Mesendoderm (in vitro differentiated cells): ENCODE results near the gene ITPR3.

ENCODE experiments used
- DNase-seq: peaks from one replicate; pipeline ENCODE4 v3.0.0; 2013
- H2AK5ac ChIP-seq: 2 replicates; pipeline ENCODE4 v1.6.1; 2013; ENCODE audit warnings: low read length, inconsistent platforms
- H2BK120ac ChIP-seq: 2 replicates; pipeline ENCODE4 v1.6.1; 2013; ENCODE audit warnings: low read depth, mild to moderate bottlenecking, low read length, moderate library complexity, mixed read lengths
- H2BK15ac ChIP-seq: replicated peaks from 2 replicates; pipeline ENCODE4 v1.6.1; 2013; ENCODE audit warnings: low read depth, mild to moderate bottlenecking, moderate library complexity
- H2BK5ac ChIP-seq: 2 replicates; pipeline ENCODE4 v1.6.1; 2013; ENCODE audit warnings: low read length, inconsistent platforms
- H3K18ac ChIP-seq: 2 replicates; pipeline ENCODE4 v1.6.1; 2013; ENCODE audit warnings: mild to moderate bottlenecking, low read length, mixed read lengths
- H3K23ac ChIP-seq: one replicate; pipeline ENCODE4 v1.6.1; 2013; ENCODE audit warnings: low read length
- H3K27ac ChIP-seq: 2 replicates; pipeline ENCODE4 v1.5.1; 2013; ENCODE audit warnings: low read depth, mild to moderate bottlenecking, inconsistent platforms, low read length, moderate library complexity
- H3K27me3 ChIP-seq: 2 replicates; pipeline ENCODE4 v1.6.1; 2013; ENCODE audit warnings: low read length, control low read depth, mild to moderate bottlenecking, inconsistent platforms; ENCODE audit not compliant: insufficient read depth, poor library complexity
- H3K36me3 ChIP-seq: 2 replicates; pipeline ENCODE4 v1.6.1; 2013; ENCODE audit warnings: low read length, inconsistent platforms; ENCODE audit not compliant: control insufficient read depth, insufficient read depth
- H3K4ac ChIP-seq: one replicate; pipeline ENCODE4 v1.6.1; 2013; ENCODE audit warnings: low read depth, mild to moderate bottlenecking, low read length, moderate library complexity
- H3K4me1 ChIP-seq: 2 replicates; pipeline ENCODE4 v1.6.1; 2013; ENCODE audit warnings: low read depth, low read length, inconsistent platforms; ENCODE audit not compliant: control insufficient read depth
- H3K4me2 ChIP-seq: 2 replicates; pipeline ENCODE4 v1.6.1; 2013; ENCODE audit warnings: low read length
- H3K4me3 ChIP-seq: 2 replicates; pipeline ENCODE4 v1.5.1; 2013; ENCODE audit warnings: mild to moderate bottlenecking, low read length
- H3K56ac ChIP-seq: one replicate; pipeline ENCODE4 v1.6.1; 2013; ENCODE audit warnings: low read length
- H3K79me1 ChIP-seq: 2 replicates; pipeline ENCODE4 v1.6.1; 2013; ENCODE audit warnings: low read length, inconsistent platforms
- H3K79me2 ChIP-seq: 2 replicates; pipeline ENCODE4 v1.6.1; 2013; ENCODE audit warnings: mild to moderate bottlenecking, low read length; ENCODE audit not compliant: control insufficient read depth, insufficient read depth
- H3K9ac ChIP-seq: 2 replicates; pipeline ENCODE4 v1.6.1; 2013; ENCODE audit warnings: low read length, inconsistent platforms
- H4K5ac ChIP-seq: one replicate; pipeline ENCODE4 v1.6.1; 2013; ENCODE audit warnings: low read length
- H4K8ac ChIP-seq: one replicate; pipeline ENCODE4 v1.6.1; 2013; ENCODE audit warnings: low read depth, mild to moderate bottlenecking, control low read depth, low read length, moderate library complexity
- WGBS: extraction: QIAGEN DNeasy Blood & Tissue Kit; methylation state at CpG from one replicate; pipeline ENCODE4 v1.1.7; 2013; ENCODE audit warnings: low lambda C conversion rate, missing lambda C conversion rate; ENCODE audit not compliant: insufficient coverage; ENCODE audit errors: extremely low coverage; 5-methylcytosine and 5-hydroxymethylcytosine counted together

ITPR3 gene

DNA sequence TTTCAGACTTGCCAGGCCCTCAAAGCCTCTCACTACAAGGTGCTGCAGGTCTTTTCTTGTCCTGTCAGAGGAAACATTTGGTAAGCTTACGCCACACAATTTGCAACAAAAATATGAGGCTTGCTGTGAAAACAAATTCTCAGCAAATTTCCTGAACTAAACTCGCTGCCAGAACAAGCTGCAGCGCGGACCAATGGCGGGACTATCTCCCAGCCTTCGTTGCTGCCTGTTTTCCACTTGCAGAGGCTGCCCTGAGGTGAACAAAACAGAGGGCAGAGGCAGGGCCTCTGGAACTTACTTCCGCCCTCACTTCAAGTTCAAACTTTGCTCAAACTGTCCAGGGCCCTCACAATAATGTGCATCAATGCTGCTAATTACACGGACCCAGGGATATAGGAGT lies 78.0 kb downstream of the ITPR3 start:
- no peaks in the 10 kb centered on the region for H3K79me2 ChIP-seq
- H2AK5ac ChIP-seq, result no peak overlapping the region
- H3K36me3 ChIP-seq, result peaks cover 9% of the 10 kb centered on the region
- no peak overlapping the region for H3K18ac ChIP-seq
- H4K5ac ChIP-seq, result no peak overlapping the region
- H2BK120ac ChIP-seq, result no peak overlapping the region
- H3K4me3 ChIP-seq, result no peak overlapping the region
- H3K4ac ChIP-seq, result no peak overlapping the region
- no peak overlapping the region for H2BK15ac ChIP-seq
- no peaks in the 10 kb centered on the region for H3K79me1 ChIP-seq
- peaks cover 2% of the 10 kb centered on the region for H3K4me1 ChIP-seq
- no peak overlapping the region for H3K23ac ChIP-seq
- H3K27ac ChIP-seq, result no peak overlapping the region
- H2BK5ac ChIP-seq, result no peak overlapping the region
- H4K8ac ChIP-seq, result no peak overlapping the region
- no peak for DNase-seq
- no CpG with 5 or more reads among the region's 8 CpGs for WGBS
- no peak overlapping the region for H3K4me2 ChIP-seq
- no peak overlapping the region for H3K9ac ChIP-seq
- H3K27me3 ChIP-seq, result no peaks in the 10 kb centered on the region
- H3K56ac ChIP-seq, result no peak overlapping the region

DNA sequence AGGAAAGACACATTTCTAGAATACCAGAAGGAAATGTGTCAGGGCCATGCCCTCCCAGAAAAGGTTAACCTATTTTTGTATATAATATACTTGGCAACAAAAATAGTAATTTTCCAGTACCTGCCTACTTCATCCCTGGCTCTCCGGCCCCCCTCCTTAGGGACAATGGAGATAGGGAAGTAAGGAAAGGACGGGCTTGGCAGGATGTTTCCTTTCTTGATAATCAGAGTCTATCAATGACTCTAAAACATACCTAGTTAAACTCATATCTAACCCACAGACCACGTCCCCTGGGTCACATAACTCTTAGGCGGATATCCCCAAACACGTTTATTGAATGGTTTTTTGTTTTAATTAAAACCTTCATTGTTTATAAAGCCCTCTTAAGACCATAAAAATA lies 78.6 kb downstream of the ITPR3 start:
- Histone ChIP-seq H3K56ac (no peak overlapping the region), H4K5ac (no peak overlapping the region), H3K9ac (no peak overlapping the region), H3K79me2 (no peaks in the 10 kb centered on the region), H3K79me1 (no peaks in the 10 kb centered on the region), H2BK15ac (no peak overlapping the region), H3K27me3 (no peaks in the 10 kb centered on the region), H2BK120ac (no peak overlapping the region), H4K8ac (no peak overlapping the region), H3K4me1 (peaks cover 2% of the 10 kb centered on the region), H2BK5ac (no peak overlapping the region), H3K4ac (no peak overlapping the region), H3K27ac (no peak overlapping the region), H3K4me2 (no peak overlapping the region), H2AK5ac (no peak overlapping the region), H3K36me3 (peaks cover 9% of the 10 kb centered on the region), H3K18ac (no peak overlapping the region), H3K4me3 (no peak overlapping the region), H3K23ac (no peak overlapping the region)
- no peak for DNase-seq
- no CpG with 5 or more reads among the region's 5 CpGs for WGBS

DNA sequence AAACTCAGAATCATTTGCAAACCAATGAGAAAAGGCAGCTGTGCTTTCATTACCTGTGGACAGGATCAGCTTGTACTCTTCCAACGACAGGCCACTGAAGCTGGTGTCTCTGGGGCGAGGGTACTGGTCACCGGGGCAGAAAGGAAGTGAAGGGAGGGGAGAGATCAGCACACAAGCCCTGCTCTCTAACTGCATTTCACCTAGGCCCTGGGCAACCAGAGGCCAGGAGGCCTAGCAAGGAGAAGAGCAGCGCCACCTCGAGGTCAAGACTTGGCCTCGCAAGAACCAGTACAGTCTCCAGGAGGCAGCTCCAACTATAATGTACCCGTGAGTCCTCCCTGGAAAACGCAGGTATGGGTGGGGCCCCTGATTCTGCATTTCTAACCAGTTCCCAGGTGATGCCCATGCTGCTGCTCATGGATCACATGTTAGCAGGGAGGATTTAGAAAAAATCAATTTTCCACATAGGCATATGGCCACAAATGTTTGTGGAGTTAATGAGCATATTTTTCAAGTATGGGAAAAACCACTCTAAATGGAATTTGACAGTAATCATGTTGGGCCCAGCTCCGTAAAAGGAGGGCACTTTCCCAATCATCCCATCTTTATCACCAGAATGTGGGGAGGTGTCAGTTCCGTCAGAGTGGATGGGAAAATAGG lies 79.4 kb downstream of the ITPR3 start:
- Histone ChIP-seq H3K36me3 (peaks cover 9% of the 10 kb centered on the region), H2BK5ac (no peak overlapping the region), H2BK120ac (no peak overlapping the region)

DNA sequence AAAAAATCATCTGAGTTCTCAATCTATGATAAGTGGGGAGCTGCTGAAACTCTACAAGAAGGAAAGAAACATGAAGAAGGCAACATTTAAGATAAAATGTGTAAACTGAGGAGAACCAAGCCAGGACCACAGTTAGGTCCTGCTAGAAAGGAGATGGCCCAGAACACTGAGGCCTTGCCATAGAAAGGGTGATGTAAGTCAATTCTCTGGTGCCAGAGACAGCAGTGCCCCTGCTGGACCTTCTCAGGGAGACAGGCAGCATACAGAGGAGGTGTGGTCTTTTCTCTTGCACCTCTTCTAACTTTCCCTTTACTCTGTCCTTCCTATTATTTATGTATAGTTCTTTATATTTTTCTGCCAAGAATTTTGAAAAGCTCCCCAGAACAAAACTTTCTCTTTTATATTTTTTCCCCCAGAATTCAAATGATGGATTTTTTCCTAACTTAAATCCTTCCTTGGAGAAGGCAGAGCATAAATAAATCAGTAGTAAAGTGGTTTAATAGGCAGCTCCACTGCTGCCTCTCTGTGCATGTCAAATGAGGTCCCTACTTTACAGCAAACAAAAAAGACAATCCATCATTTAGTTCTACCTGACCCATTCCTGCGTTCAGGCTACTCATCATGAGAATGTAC lies 81.3 kb downstream of the ITPR3 start:
- Histone ChIP-seq H3K4ac (no peak overlapping the region), H2AK5ac (no peak overlapping the region), H4K8ac (no peak overlapping the region), H2BK5ac (no peak overlapping the region), H3K36me3 (peaks cover 5% of the 10 kb centered on the region), H2BK15ac (no peak overlapping the region), H3K27ac (no peak overlapping the region), H4K5ac (no peak overlapping the region), H3K4me3 (no peak overlapping the region), H3K18ac (no peak overlapping the region), H3K79me2 (no peaks in the 10 kb centered on the region), H3K4me2 (no peak overlapping the region), H2BK120ac (no peak overlapping the region), H3K27me3 (no peaks in the 10 kb centered on the region), H3K23ac (no peak overlapping the region), H3K56ac (no peak overlapping the region), H3K79me1 (no peaks in the 10 kb centered on the region), H3K4me1 (peaks cover under 1% of the 10 kb centered on the region), H3K9ac (no peak overlapping the region)
- peak; percentile 78 for DNase-seq
- no CpG with 5 or more reads among the region's 1 CpG for WGBS

More for the DNA sequence above, 79.4 kb downstream of the ITPR3 start:
- Histone ChIP-seq H3K18ac (no peak overlapping the region), H3K79me1 (no peaks in the 10 kb centered on the region), H3K9ac (peak overlapping the region; percentile 53), H3K27ac (no peak overlapping the region), H3K23ac (no peak overlapping the region), H3K79me2 (no peaks in the 10 kb centered on the region), H2AK5ac (no peak overlapping the region), H4K8ac (no peak overlapping the region), H3K4me3 (no peak overlapping the region), H3K4me2 (no peak overlapping the region), H3K27me3 (no peaks in the 10 kb centered on the region), H2BK15ac (no peak overlapping the region), H3K56ac (peak overlapping the region; percentile 61), H3K4ac (no peak overlapping the region), H4K5ac (no peak overlapping the region), H3K4me1 (peaks cover 2% of the 10 kb centered on the region)
- peak; percentile 94 for DNase-seq
- WGBS, result no CpG with 5 or more reads among the region's 10 CpGs

DNA sequence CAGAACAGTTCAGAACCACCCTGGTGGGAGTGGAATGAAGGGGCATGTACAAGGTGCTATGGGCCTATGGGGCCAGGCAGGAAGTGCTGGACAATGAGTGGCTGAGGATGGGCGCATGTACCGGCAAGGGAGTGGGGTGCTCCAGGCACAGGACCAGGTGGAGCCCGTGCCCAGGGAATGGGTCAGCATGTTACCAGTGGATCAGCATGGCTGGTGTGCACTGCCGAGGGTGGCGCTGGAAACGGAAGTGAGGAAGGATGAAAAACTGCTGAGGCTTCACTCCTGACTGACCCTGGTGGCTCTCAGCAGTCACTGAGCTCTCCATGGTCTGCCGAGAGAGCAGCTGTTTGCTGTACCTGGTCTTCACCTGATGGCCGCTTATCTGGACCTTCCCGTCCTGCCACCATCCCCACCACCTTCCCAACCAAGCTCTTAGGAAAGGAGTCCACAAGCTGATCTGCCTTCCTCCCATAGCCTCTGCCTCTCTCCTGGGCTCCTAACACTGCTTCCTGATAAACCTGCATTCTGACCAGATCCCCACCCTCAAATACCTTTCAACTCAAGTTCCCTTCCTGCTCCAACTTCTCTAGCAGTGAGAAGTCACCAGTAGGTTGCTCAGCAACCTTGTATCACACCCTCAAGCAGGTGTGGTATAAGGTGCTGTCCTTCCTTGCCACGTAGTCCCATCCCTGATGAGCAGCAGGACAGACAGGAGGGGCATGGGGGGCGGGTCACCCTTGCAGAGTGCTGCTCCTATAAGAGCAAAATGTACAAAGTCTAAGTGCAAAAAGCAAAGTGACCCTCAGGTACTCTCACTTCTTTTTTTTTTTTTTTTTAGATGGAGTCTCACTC lies 83.3 kb downstream of the ITPR3 start:
- H2BK5ac ChIP-seq, result no peak overlapping the region
- no peak overlapping the region for H3K4me2 ChIP-seq
- no peak overlapping the region for H2AK5ac ChIP-seq
- H3K27ac ChIP-seq, result no peak overlapping the region
- H3K56ac ChIP-seq, result no peak overlapping the region
- peaks cover 2% of the 10 kb centered on the region for H3K36me3 ChIP-seq
- no peak overlapping the region for H3K18ac ChIP-seq
- H3K23ac ChIP-seq, result no peak overlapping the region
- no peak overlapping the region for H2BK120ac ChIP-seq
- no peak overlapping the region for H3K4me3 ChIP-seq
- H3K79me2 ChIP-seq, result no peaks in the 10 kb centered on the region
- H4K8ac ChIP-seq, result no peak overlapping the region
- no peaks in the 10 kb centered on the region for H3K4me1 ChIP-seq
- no peak overlapping the region for H2BK15ac ChIP-seq
- H3K27me3 ChIP-seq, result no peaks in the 10 kb centered on the region
- DNase-seq, result no peak
- no peak overlapping the region for H4K5ac ChIP-seq
- no peak overlapping the region for H3K9ac ChIP-seq
- H3K79me1 ChIP-seq, result no peaks in the 10 kb centered on the region
- WGBS, result no CpG with 5 or more reads among the region's 11 CpGs
- no peak overlapping the region for H3K4ac ChIP-seq
